Activated naive CD4-positive, alpha-beta T cell treated with anti-CD3 and anti-CD28 coated beads, Interleukin-2, amount 50 U/mL, for 16 hours (primary cell): ENCODE measurements around the gene OR5AP2.
"Not testable (repeated sequence)": the region's sequence is repeated elsewhere in the genome, so short reads cannot be mapped to it uniquely, and the experiment has no call there.

Source experiments
- DNase-seq: peaks from one replicate; pipeline ENCODE4 v3.0.0-alpha.2; 2020

The OR5AP2 gene

GRCh38 chr11:56642339-56642738, at the start of gene OR5AP2:
TSS of gene OR5AP2 (minus strand) at chr11:56642439. CDS start at chr11:56642439, 0 bp downstream.
- DNase-seq = no peak

- not testable (repeated sequence) for DNase-seq
Observed at GRCh38 chr11:56691179-56691578, 48.9 kb upstream of the OR5AP2 start.

- DNase-seq = no peak
Observed at GRCh38 chr11:56688554-56689100, 46.4 kb upstream of the OR5AP2 start.

- DNase-seq = no peak
Observed at GRCh38 chr11:56670984-56671383, 28.7 kb upstream of the OR5AP2 start.

- DNase-seq = no peak
Observed at GRCh38 chr11:56663386-56663785, 21.1 kb upstream of the OR5AP2 start, which contains the start of gene OR5AR1. TSS of gene OR5AR1 (plus strand) at chr11:56663686. CDS start at chr11:56663686, 0 bp downstream.

GRCh38 chr11:56659755-56660154, 17.5 kb upstream of the OR5AP2 start:
- DNase-seq = no peak

GRCh38 chr11:56637500-56637899, 4.7 kb downstream of the OR5AP2 start:
- no peak for DNase-seq

- DNase-seq = no peak
Observed at GRCh38 chr11:56636861-56637260, 5.4 kb downstream of the OR5AP2 start.

GRCh38 chr11:56632329-56632728, 9.9 kb downstream of the OR5AP2 start:
- DNase-seq = no peak

GRCh38 chr11:56625946-56626345, 16.3 kb downstream of the OR5AP2 start:
- no peak for DNase-seq

GRCh38 chr11:56624661-56625110, 17.6 kb downstream of the OR5AP2 start:
- DNase-seq = no peak

GRCh38 chr11:56611174-56611573, 31.1 kb downstream of the OR5AP2 start:
- DNase-seq = no peak

GRCh38 chr11:56592088-56592717, 50.0 kb downstream of the OR5AP2 start:
- DNase-seq = not testable (repeated sequence)
